Bone marrow (tissue), 2 donors: ENCODE results near the gene RFX6.
"Not testable (repeated sequence)": the region's sequence is repeated elsewhere in the genome, so short reads cannot be mapped to it uniquely, and the experiment has no call there.

Experiments
- DNase-seq, 2 donors: peaks; one replicate each; lab custom pipeline; 2025; lab: John Stamatoyannopoulos, UW

RFX6 gene

GRCh38 chr6:116876635-116877611 is at the start of gene RFX6:
TSS of gene RFX6 (plus strand) at chr6:116877242. CDS start at chr6:116877276, 34 bp downstream.
- no peak for DNase-seq

- DNase-seq = no peak
Observed at GRCh38 chr6:116827561-116828240, 49.3 kb upstream of the RFX6 start.

- no peak for DNase-seq
Observed at GRCh38 chr6:116828983-116829382, 48.1 kb upstream of the RFX6 start, which contains the start of gene GPRC6A. TSS of gene GPRC6A (minus strand) at chr6:116829083. CDS start at chr6:116829013, 70 bp downstream.

GRCh38 chr6:116834526-116834925 is 42.5 kb upstream of the RFX6 start:
- DNase-seq = not testable (repeated sequence)

- DNase-seq = no peak
Observed at GRCh38 chr6:116836606-116837342, 40.3 kb upstream of the RFX6 start.

GRCh38 chr6:116840091-116840490 is 37.0 kb upstream of the RFX6 start:
- peak in 1 of 2 donors; percentile 14 for DNase-seq

- no peak for DNase-seq
Observed at GRCh38 chr6:116842459-116842858, 34.6 kb upstream of the RFX6 start.

- no peak for DNase-seq
Observed at GRCh38 chr6:116847227-116847626, 29.8 kb upstream of the RFX6 start.

- DNase-seq = no peak
Observed at GRCh38 chr6:116858060-116858459, 19.0 kb upstream of the RFX6 start.

- no peak for DNase-seq
Observed at GRCh38 chr6:116859264-116859663, 17.8 kb upstream of the RFX6 start.

GRCh38 chr6:116866281-116866871 is 10.7 kb upstream of the RFX6 start:
- peak in 1 of 2 donors; percentile 3 for DNase-seq

- no peak for DNase-seq
Observed at GRCh38 chr6:116872771-116873170, 4.3 kb upstream of the RFX6 start.

GRCh38 chr6:116876107-116876506 is 935 bp upstream of the RFX6 start:
- DNase-seq = no peak

- no peak for DNase-seq
Observed at GRCh38 chr6:116877743-116878142, 701 bp downstream of the RFX6 start.

- no peak for DNase-seq
Observed at GRCh38 chr6:116881236-116881635, 4.2 kb downstream of the RFX6 start.

- DNase-seq = no peak
Observed at GRCh38 chr6:116883005-116883404, 6.0 kb downstream of the RFX6 start.

- no peak for DNase-seq
Observed at GRCh38 chr6:116884530-116884929, 7.5 kb downstream of the RFX6 start.

GRCh38 chr6:116887168-116887567 is 10.1 kb downstream of the RFX6 start:
- DNase-seq = no peak

GRCh38 chr6:116887894-116888293 is 10.9 kb downstream of the RFX6 start:
- DNase-seq = no peak

- no peak for DNase-seq
Observed at GRCh38 chr6:116888732-116889360, 11.8 kb downstream of the RFX6 start.

- DNase-seq = no peak
Observed at GRCh38 chr6:116894669-116895068, 17.6 kb downstream of the RFX6 start.
